Measurements from ENCODE around the gene SRBD1.

- TF ChIP-seq CTCF (conservative IDR thresholded peaks at IDR 0.05; ENCODE audit: low read depth in 2 of 2) (no peak), EZH2phosphoT487 (IDR thresholded peaks at IDR 0.05; ENCODE audit: unreplicated experiment) (no peak), POLR2AphosphoS5 (IDR thresholded peaks at IDR 0.05; ENCODE audit: low read depth) (no peak)
Measured at GRCh38 chr2:45412754-45413379, 198.2 kb downstream of the SRBD1 start.
